GM12892 (cell line): ENCODE results near the gene MAN2A1.
"Not testable (repeated sequence)": the region's sequence is repeated elsewhere in the genome, so short reads cannot be mapped to it uniquely, and the experiment has no call there.

Experiments used
- DNase-seq: peaks from one replicate; pipeline ENCODE4 v3.0.0; 2011; ENCODE audit not compliant: insufficient read length
- FAIRE-seq: peaks from 2 replicates; lab custom pipeline; 2011; peaks lifted over from hg19 to GRCh38; lab: Jason Lieb, UNC
- POLR2A ChIP-seq: IDR thresholded peaks from 2 replicates; pipeline ENCODE4 v1.6.1; 2011; ENCODE audit warnings: low read depth, low read length, control low read depth
- POLR2AphosphoS5 ChIP-seq: IDR thresholded peaks from 2 replicates; pipeline ENCODE4 v1.6.1; 2011; ENCODE audit warnings: low read depth, low read length, control low read depth
- TAF1 ChIP-seq: IDR thresholded peaks from 2 replicates; pipeline ENCODE4 v1.6.1; 2011; ENCODE audit warnings: low read depth, mild to moderate bottlenecking, control low read depth, low read length, borderline replicate concordance

MAN2A1 gene

DNA sequence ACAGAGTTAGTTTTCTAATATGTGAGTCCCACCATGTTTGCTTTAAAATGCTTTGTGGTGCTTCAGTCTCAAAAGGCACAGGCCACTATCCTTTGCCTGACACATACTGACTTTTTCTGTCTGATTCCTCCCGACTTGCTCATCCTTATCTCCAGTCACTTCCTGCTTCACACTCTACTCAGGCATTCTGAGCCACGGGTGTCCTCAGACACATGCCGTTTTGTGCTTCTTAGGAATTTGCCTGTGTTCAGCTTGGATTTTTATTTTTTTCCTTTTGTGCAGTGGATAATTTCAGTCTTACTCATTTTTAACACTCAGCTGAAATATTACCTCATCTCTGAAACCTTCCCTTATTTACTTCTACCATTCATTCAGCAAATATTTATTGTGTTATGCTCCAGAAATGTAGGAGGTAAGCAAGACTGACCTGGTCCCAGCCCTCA is 54.1 kb downstream of the MAN2A1 start:
- DNase-seq, result no peak
- TF ChIP-seq POLR2A, result no peak
- no peak for TF ChIP-seq TAF1
- TF ChIP-seq POLR2AphosphoS5, result no peak
- FAIRE-seq, result no peak

DNA sequence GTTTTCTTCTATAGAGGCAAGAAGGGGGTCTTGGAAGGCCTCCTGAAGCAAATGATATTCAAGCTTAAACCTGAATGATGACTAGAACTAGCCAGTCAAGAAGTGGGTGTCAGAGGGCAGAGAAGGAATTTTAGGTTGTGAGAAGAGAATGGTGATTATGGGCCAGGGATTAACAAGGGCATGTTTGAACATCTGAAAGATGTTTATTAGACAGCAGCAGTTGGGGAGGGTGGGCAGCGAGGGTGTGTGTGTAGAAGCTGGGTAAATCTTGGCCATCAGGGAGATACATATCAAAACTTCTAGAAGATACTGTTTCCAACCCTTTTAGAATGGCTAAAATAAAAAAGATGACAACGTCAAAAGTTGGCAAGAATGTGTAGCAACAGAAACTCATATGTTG is 54.5 kb downstream of the MAN2A1 start:
- TF ChIP-seq TAF1, result no peak
- TF ChIP-seq POLR2AphosphoS5, result no peak
- no peak for TF ChIP-seq POLR2A
- FAIRE-seq (no peak), DNase-seq (no peak)

DNA sequence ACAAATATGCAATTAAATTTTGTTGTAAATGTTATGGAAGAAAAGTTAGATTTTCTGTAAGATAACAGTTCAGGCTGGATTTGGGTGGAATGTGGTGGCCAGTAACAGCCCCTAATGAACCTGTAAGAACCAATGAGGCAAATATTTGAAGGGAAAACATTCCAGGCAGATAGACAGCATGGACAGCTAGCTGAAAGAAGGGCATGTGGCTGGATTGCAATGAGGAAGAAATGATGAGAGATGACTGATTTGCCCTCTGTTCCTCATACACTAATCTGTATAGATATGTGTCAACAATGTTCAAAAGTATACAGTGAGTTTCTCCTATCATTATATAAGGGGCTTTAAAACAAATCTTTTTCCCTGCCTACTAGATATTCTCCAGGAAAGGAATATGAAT is 58.8 kb downstream of the MAN2A1 start:
- DNase-seq (no peak), FAIRE-seq (no peak)
- TF ChIP-seq POLR2A (no peak), POLR2AphosphoS5 (no peak), TAF1 (no peak)

DNA sequence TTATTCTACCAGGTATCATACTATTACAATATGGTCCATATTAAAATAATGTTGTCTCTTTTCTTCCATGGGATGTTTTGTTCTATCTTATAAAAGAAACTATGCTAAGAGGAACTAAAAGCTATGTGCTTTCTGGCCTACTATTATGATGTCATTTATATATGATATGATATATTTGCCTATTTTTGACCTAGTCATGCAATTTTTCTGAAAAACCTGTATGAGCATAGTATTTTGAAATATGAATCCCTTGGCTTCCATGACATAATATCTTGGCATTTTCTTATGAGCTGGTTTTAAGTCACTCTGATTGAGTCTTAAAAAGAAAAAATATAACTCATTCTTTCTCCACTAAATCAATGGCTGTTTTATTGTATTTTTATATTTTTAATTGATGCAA is 60.7 kb downstream of the MAN2A1 start:
- TF ChIP-seq POLR2AphosphoS5 (no peak), TAF1 (no peak), POLR2A (no peak)
- DNase-seq (no peak), FAIRE-seq (no peak)

DNA sequence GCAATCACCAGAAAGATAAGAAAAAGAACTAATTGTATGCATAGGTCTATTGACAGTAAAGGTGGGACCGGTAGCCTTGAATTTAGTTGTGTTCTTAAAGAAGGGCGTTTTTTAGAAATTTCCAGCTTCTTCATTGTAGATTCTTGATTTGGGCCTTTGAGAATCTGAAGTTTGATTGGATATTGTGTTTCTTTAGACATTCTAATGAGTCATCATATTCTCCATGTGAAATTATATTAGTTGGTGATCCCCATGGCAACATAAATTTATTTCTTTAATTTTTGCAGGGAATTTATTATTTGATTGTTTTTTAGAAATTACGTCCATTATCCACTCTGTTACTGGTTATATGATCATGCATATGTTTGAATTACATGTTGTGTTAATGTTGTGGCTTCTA is 63.6 kb downstream of the MAN2A1 start:
- TF ChIP-seq POLR2AphosphoS5, result no peak
- TF ChIP-seq TAF1, result no peak
- TF ChIP-seq POLR2A, result no peak
- no peak for DNase-seq
- no peak for FAIRE-seq

DNA sequence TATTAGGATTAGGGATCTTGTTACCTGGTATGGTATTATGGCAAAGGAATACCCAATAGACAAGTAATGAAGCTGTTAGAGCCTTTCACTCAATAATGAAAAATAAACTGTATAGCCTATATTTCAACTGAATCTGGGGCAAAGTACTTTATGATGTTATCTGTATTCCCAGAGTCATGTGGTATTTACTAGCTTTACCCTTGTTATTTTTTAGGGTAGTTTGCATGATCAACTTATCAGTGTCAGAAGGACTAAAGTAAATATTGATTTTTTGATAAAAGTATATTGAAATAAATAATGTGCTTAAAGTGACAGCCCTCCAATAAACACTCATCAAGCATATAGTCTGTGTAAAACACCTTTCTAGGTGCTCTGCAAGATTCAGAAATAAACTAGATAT is 64.6 kb downstream of the MAN2A1 start:
- FAIRE-seq (no peak), DNase-seq (no peak)
- TF ChIP-seq TAF1 (no peak), POLR2AphosphoS5 (no peak), POLR2A (no peak)

DNA sequence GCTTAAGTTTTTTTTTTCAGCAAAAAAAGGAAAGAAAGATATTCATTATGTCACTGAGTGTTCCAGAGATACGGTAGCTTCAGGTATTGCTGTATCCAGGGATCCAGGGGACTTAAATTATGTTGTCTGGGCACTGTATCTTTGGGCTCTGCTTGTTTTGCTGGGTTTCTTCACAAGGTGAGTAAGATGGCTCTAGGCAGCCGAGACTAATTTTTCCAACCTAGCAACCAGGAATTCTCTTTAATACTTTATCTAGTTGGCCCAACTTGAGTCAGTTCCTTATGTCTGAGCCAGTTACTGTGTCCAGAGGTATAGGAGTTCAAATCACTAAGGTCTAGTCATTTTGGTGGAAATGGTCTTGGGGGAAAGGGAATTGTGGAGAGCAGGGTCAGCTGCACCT is 66.0 kb downstream of the MAN2A1 start:
- FAIRE-seq, result no peak
- TF ChIP-seq POLR2A (no peak), TAF1 (no peak), POLR2AphosphoS5 (no peak)
- no peak for DNase-seq

DNA sequence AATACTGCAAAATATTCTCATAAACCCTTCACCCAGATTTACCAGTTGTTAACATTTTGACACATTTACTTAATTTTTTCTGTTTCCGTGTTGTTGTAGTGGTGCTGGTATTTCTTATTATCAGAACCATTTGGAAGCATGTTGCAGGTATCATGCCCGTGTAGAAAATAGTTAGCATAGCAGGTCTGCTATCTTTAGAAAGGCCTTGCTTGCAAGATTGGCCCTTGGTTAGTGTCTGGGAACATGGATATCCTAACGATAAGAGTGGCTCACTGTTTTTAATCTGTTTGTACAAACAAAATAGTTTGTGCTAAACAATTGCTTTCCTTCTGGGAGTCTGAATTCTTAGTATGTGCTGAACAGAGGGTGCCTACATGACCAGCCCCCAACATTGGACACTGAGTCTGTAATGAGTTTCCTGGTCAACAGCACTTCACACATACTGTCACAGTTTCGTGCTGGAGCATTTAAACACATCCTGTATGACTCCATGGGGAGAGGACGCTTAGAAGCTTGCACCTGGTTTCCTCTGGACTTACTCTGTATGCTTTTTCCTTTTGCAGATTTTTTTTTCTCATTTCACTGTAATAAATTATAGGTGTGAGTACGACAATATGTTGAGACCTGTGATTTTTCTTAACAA is 66.9 kb downstream of the MAN2A1 start:
- FAIRE-seq (peak; percentile 64), DNase-seq (no peak)
- TF ChIP-seq TAF1 (no peak), POLR2A (no peak), POLR2AphosphoS5 (no peak)

DNA sequence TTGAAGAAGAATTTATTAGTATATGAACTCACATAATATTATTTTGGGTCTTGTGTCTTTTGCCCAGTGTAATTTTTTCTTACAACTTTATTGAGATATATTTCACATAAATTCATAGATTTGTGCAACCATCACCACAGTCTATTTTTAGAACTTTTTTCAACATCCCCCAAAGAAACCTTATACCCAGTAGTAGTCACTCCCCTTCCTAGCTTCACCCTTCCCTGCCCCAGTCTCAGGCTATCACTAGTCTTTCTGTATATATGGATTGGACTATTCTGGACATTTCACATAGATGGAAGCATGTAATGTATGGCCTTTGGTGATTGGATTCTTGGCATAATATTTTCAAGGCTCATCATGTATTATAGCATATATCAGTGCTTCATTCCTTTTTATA is 67.8 kb downstream of the MAN2A1 start:
- no peak for TF ChIP-seq POLR2A
- no peak for TF ChIP-seq TAF1
- TF ChIP-seq POLR2AphosphoS5, result no peak

DNA sequence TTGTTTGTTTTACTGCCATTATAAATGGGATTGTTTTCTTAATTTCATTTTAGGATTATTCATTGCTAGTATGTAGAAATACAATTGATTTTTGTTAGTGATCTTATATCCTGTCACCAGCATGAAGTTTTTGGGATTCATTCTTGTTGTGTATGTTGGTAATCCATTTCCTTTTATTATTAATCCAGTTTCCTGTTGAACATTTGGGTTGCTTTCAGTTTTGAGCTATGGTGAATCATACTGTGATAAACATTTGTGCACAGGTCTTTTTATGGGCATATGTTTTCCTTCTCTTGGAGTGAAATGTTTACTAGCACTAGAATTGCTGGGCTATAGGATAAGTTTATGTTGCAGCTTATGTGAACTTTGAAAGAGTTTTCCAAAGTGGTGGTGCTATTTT is 69.6 kb downstream of the MAN2A1 start:
- no peak for TF ChIP-seq POLR2A
- TF ChIP-seq POLR2AphosphoS5, result no peak
- no peak for TF ChIP-seq TAF1
- FAIRE-seq (no peak), DNase-seq (no peak)

More for the DNA sequence above, 67.8 kb downstream of the MAN2A1 start:
- DNase-seq, result no peak
- no peak for FAIRE-seq

DNA sequence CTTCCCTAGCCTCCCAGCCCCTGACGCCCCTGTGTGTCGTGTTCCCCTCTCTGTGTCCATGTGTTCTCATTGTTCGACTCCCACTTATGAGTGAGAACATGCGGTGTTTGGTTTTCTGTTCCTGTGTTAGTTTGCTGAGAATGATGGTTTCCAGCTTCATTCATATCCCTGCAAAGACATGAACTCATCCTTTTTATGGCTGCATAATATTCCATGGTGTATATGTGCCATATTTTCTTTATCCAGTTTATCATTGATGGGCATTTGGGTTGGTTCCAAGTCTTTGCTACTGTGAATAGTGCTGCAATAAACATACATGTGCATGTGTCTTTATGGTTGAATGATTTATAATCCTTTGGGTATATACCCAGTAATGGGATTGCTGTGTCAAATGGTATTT is 70.4 kb downstream of the MAN2A1 start:
- DNase-seq, FAIRE-seq: not testable (repeated sequence)

DNA sequence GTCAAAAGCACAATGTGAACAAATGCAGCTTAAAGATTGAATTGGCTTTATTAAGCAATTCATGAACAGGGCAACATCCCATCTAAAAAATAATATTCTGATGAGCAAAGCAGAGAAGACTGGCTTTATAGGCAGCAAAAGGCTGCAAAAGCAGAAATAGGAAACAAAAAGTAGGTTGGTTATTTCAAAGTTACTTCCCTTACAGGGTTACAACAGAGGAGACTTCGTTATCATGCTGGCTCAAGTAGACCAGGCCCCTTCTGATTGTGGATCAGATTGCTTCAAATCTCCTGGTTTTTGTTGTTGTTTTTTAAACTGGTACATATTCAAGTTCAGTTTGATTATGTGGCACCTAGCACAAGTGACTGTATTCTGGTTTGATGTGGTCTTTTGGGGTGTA is 73.1 kb downstream of the MAN2A1 start:
- no peak for FAIRE-seq
- no peak for TF ChIP-seq TAF1

More for the DNA sequence above, 73.1 kb downstream of the MAN2A1 start:
- no peak for DNase-seq
